Retinal pigment epithelial cell (primary cell): ENCODE measurements around the gene SLC35F5.
"Not testable (repeated sequence)": the region's sequence is repeated elsewhere in the genome, so short reads cannot be mapped to it uniquely, and the experiment has no call there.

ENCODE experiments used
- DNase-seq: peaks from one replicate; pipeline ENCODE4 v3.0.0-alpha.2; 2010; ENCODE audit warnings: low read depth
- H3K4me3 ChIP-seq: 2 replicates; pipeline ENCODE4 v1.5.1; 2011; ENCODE audit warnings: mild to moderate bottlenecking, low read length, control low read depth, moderate library complexity
- TF ChIP-seq, protein P1 (sequence below): conservative IDR thresholded peaks from 2 replicates; pipeline ENCODE4 v1.5.1; 2011; ENCODE audit warnings: low read depth, low read length, control low read depth, inconsistent platforms

Gene SLC35F5

DNA sequence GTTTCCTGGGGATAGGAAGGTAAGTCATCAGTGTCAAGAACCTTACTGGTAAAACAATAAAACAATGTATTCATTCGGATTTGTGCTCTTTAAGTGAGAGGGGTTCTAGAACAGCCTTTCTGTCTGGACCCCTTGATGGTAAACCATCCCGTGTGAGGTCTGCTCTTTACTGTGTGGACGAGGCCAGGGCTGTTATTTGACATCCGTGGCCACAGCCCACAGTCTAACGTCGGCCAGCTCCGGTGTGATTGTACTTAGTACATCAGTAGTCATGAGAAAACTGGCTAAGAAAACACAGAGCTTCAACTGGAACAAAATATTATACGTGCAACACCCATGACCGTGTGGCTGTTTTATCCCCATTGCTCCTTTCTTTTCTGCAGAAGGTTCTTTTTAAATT, 62.0 kb downstream of the SLC35F5 start:
- TF ChIP-seq, protein P1, sequence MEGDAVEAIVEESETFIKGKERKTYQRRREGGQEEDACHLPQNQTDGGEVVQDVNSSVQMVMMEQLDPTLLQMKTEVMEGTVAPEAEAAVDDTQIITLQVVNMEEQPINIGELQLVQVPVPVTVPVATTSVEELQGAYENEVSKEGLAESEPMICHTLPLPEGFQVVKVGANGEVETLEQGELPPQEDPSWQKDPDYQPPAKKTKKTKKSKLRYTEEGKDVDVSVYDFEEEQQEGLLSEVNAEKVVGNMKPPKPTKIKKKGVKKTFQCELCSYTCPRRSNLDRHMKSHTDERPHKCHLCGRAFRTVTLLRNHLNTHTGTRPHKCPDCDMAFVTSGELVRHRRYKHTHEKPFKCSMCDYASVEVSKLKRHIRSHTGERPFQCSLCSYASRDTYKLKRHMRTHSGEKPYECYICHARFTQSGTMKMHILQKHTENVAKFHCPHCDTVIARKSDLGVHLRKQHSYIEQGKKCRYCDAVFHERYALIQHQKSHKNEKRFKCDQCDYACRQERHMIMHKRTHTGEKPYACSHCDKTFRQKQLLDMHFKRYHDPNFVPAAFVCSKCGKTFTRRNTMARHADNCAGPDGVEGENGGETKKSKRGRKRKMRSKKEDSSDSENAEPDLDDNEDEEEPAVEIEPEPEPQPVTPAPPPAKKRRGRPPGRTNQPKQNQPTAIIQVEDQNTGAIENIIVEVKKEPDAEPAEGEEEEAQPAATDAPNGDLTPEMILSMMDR, result no peak

GRCh38 chr2:113692698-113693428, 63.6 kb downstream of the SLC35F5 start:
- H3K4me3 ChIP-seq, result no peak overlapping the region
- TF ChIP-seq, protein P1, result no peak
- no peak for DNase-seq

More for the DNA sequence above, 62.0 kb downstream of the SLC35F5 start:
- no peak for DNase-seq
- no peak overlapping the region for H3K4me3 ChIP-seq

GRCh38 chr2:113690871-113691270, 65.6 kb downstream of the SLC35F5 start:
- not testable (repeated sequence) for DNase-seq, H3K4me3 ChIP-seq

GRCh38 chr2:113686537-113686936, 69.9 kb downstream of the SLC35F5 start:
- DNase-seq, result no peak
- TF ChIP-seq, protein P1, result no peak
- H3K4me3 ChIP-seq, result no peak overlapping the region

DNA sequence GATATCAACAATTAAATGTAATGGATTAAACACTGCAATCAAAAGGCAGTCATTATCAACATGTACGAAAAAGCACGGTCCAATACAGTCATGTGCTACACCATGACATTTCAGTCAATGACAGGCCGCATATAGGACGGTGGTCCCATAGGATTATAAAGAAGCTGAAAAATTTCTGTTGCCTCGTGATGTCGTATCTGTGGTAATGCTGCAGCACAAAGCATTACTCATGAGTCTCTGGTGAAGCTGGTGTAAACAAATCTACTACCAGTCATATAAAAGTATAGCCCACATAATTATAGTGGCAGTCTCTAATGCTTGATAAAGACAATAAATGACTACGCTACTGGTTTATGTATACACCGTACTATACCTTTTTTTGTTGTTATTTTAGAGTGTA, 71.0 kb downstream of the SLC35F5 start:
- TF ChIP-seq, protein P1, result no peak
- DNase-seq, result no peak
- H3K4me3 ChIP-seq, result no peak overlapping the region

GRCh38 chr2:113679457-113679856, 77.0 kb downstream of the SLC35F5 start:
- TF ChIP-seq, protein P1, result no peak
- H3K4me3 ChIP-seq, result no peak overlapping the region
- no peak for DNase-seq

DNA sequence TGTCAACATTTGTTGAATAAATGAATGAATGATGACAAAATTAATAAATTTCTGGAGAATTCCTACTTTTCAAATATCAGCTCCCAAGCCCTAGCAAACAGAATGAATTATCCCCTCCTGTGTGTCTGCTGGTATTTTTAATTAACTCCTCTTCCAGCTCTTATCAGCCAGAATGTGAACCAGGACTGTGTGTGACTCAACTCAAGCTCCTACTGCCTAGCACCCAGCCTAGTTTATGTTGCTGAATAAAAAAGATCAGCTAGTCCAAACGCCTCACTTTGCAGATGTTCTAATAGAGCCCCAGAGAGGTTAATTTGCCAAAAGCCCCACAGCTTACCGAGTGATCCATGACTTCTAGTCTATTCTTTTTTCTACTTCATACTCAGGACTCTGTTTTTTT, 79.1 kb downstream of the SLC35F5 start:
- DNase-seq, result no peak
- TF ChIP-seq, protein P1, result no peak
- H3K4me3 ChIP-seq, result no peak overlapping the region
